Effector memory CD4-positive, alpha-beta T cell (primary cell): ENCODE data around the gene PLEKHA7.

Source experiments
- DNase-seq, 3 donors: peaks; one replicate each; pipeline ENCODE4 v3.0.0-alpha.2; 2020
- H3K27ac ChIP-seq: 2 replicates; pipeline ENCODE4 v1.7.0; 2013; ENCODE audit warnings: mild to moderate bottlenecking, low read length, moderate library complexity; ENCODE audit not compliant: insufficient read depth, poor library complexity, severe bottlenecking
- H3K27me3 ChIP-seq: replicated peaks from 2 replicates; pipeline ENCODE4 v1.7.0; 2013; ENCODE audit warnings: mild to moderate bottlenecking, low read length; ENCODE audit not compliant: insufficient read depth, control insufficient read depth, poor library complexity, severe bottlenecking
- H3K36me3 ChIP-seq: 2 replicates; pipeline ENCODE4 v1.7.0; 2013; ENCODE audit warnings: mild to moderate bottlenecking, low read length, moderate library complexity; ENCODE audit not compliant: control insufficient read depth, insufficient read depth
- H3K4me1 ChIP-seq: 2 replicates; pipeline ENCODE4 v1.7.0; 2013; ENCODE audit warnings: low read length, mild to moderate bottlenecking; ENCODE audit not compliant: control insufficient read depth, insufficient read depth, poor library complexity, severe bottlenecking
- H3K4me3 ChIP-seq: 2 replicates; pipeline ENCODE4 v1.7.0; 2013; ENCODE audit warnings: low read length, low read depth, mild to moderate bottlenecking; ENCODE audit not compliant: insufficient read depth, poor library complexity, severe bottlenecking
- H3K9me3 ChIP-seq: 2 replicates; pipeline ENCODE4 v1.7.0; 2013; ENCODE audit warnings: mild to moderate bottlenecking, low read length, moderate library complexity; ENCODE audit not compliant: control insufficient read depth

Gene PLEKHA7

GRCh38 chr11:16981651-16982194 is 32.5 kb downstream of the PLEKHA7 start:
- Histone ChIP-seq H3K27ac (no peak overlapping the region), H3K27me3 (no peaks in the 10 kb centered on the region), H3K4me1 (peaks cover 2% of the 10 kb centered on the region), H3K9me3 (no peaks in the 10 kb centered on the region), H3K4me3 (no peak overlapping the region), H3K36me3 (no peaks in the 10 kb centered on the region)
- no peak for DNase-seq

- no peak for DNase-seq
- H3K9me3 ChIP-seq = no peaks in the 10 kb centered on the region
- no peaks in the 10 kb centered on the region for H3K4me1 ChIP-seq
- no peak overlapping the region for H3K27ac ChIP-seq
- no peak overlapping the region for H3K4me3 ChIP-seq
- H3K36me3 ChIP-seq = no peaks in the 10 kb centered on the region
- no peaks in the 10 kb centered on the region for H3K27me3 ChIP-seq
These were observed 34.3 kb downstream of the PLEKHA7 start for GRCh38 chr11:16979703-16980622.

- DNase-seq = no peak
- Histone ChIP-seq H3K27me3 (no peaks in the 10 kb centered on the region), H3K36me3 (no peaks in the 10 kb centered on the region), H3K9me3 (no peaks in the 10 kb centered on the region), H3K4me3 (no peak overlapping the region), H3K27ac (no peak overlapping the region), H3K4me1 (no peaks in the 10 kb centered on the region)
These were observed 36.3 kb downstream of the PLEKHA7 start for GRCh38 chr11:16977994-16978315.

GRCh38 chr11:16977136-16977993 is 36.8 kb downstream of the PLEKHA7 start:
- Histone ChIP-seq H3K36me3 (no peaks in the 10 kb centered on the region), H3K27ac (no peak overlapping the region), H3K4me1 (no peaks in the 10 kb centered on the region), H3K4me3 (no peak overlapping the region), H3K27me3 (no peaks in the 10 kb centered on the region), H3K9me3 (no peaks in the 10 kb centered on the region)
- DNase-seq = no peak

- H3K27me3 ChIP-seq = no peaks in the 10 kb centered on the region
- DNase-seq = no peak
- no peaks in the 10 kb centered on the region for H3K4me1 ChIP-seq
- H3K4me3 ChIP-seq = no peak overlapping the region
- H3K9me3 ChIP-seq = no peaks in the 10 kb centered on the region
- no peaks in the 10 kb centered on the region for H3K36me3 ChIP-seq
- no peak overlapping the region for H3K27ac ChIP-seq
These were observed 37.8 kb downstream of the PLEKHA7 start for GRCh38 chr11:16976379-16976778.

GRCh38 chr11:16975906-16976305 is 38.3 kb downstream of the PLEKHA7 start:
- Histone ChIP-seq H3K27me3 (no peaks in the 10 kb centered on the region), H3K4me1 (no peaks in the 10 kb centered on the region), H3K9me3 (no peaks in the 10 kb centered on the region), H3K27ac (no peak overlapping the region), H3K4me3 (no peak overlapping the region), H3K36me3 (no peaks in the 10 kb centered on the region)
- no peak for DNase-seq

GRCh38 chr11:16973338-16973964 is 40.8 kb downstream of the PLEKHA7 start:
- H3K36me3 ChIP-seq = no peaks in the 10 kb centered on the region
- no peak overlapping the region for H3K4me3 ChIP-seq
- no peak overlapping the region for H3K27ac ChIP-seq
- no peaks in the 10 kb centered on the region for H3K9me3 ChIP-seq
- H3K4me1 ChIP-seq = no peaks in the 10 kb centered on the region
- H3K27me3 ChIP-seq = no peaks in the 10 kb centered on the region
- no peak for DNase-seq

- Histone ChIP-seq H3K4me1 (no peaks in the 10 kb centered on the region), H3K36me3 (no peaks in the 10 kb centered on the region), H3K9me3 (no peaks in the 10 kb centered on the region), H3K27me3 (no peaks in the 10 kb centered on the region), H3K4me3 (no peak overlapping the region), H3K27ac (no peak overlapping the region)
- DNase-seq = no peak
These were observed 44.9 kb downstream of the PLEKHA7 start for GRCh38 chr11:16969010-16969999.

- Histone ChIP-seq H3K4me1 (no peaks in the 10 kb centered on the region), H3K9me3 (no peaks in the 10 kb centered on the region), H3K27ac (no peak overlapping the region), H3K27me3 (no peaks in the 10 kb centered on the region), H3K4me3 (no peak overlapping the region), H3K36me3 (no peaks in the 10 kb centered on the region)
- DNase-seq = no peak
These were observed 46.0 kb downstream of the PLEKHA7 start for GRCh38 chr11:16968196-16968595.
